Activated CD8-positive, alpha-beta memory T cell treated with anti-CD3 and anti-CD28 coated beads for 48 hours (primary cell): Measurements from ENCODE around the gene RIN3.

Experiments used
- DNase-seq, 3 experiments: peaks; one replicate each; pipeline ENCODE4 v3.0.0-alpha.2; 2020; ENCODE audit warnings: low read depth in 2 of 3, low spot score in 2 of 3

Gene RIN3

GRCh38 chr14:92645841-92646478 lies 132.4 kb downstream of the RIN3 start:
- DNase-seq = no peak

DNA sequence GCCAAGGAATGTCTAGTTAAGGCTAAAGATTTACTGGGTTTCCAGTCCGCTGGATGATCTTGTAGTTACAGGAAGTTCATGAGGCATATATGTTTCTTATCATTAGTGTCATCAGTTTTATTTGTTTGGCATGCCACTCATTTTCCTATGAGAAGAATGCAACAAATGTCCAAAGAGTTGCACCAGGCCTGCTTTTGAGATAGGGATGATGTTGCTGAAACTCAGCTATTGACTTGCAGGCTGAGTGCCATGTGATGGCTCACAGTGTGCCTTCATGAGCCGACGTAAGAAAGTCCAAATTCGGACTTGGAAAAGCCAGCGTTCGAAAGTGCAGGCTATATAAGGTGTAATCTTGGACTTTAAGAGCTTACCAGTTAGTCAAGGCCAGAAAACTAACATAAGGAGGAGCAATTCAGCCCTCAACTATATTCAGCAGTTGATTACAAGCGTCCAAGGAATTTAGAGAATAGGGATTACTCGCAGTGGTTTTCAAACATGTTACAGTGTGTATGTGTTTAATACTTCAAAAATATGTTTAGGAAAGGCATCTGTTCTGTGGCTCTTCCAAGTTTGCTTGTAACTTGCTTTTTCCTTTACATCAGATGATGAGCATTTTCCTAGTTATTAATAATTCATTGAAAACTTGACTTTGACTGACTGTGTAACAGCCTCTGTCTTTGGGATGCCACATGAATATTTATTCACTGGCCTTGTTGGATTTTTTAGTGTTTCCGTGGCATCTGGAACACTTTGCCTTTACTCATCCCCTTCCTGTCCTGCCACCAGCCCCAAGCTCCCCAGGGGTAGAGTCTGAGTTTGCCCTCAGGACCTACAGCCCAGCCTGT lies 133.6 kb downstream of the RIN3 start:
- no peak for DNase-seq

- DNase-seq = no peak
These were observed 134.3 kb downstream of the RIN3 start for GRCh38 chr14:92647797-92648279.

DNA sequence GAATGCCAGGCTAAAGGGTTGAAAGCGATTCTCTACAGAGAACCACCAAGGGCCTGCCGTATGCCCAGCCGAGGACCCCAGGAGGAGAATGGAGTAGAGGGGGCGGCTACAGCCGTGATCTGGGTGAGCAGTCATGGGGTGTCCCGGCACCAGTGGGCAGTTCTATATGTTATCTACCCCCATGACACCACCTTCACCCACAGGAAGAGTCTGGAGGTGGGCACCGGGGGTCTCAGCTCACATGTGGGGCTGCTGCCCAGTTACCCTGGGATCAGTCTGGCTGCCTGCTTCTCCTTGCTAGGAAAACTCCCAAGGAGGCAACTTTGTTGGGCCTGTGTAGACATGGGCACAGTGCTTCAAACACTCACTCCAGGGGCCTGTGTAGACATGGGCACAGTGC lies 135.5 kb downstream of the RIN3 start:
- no peak for DNase-seq

DNA sequence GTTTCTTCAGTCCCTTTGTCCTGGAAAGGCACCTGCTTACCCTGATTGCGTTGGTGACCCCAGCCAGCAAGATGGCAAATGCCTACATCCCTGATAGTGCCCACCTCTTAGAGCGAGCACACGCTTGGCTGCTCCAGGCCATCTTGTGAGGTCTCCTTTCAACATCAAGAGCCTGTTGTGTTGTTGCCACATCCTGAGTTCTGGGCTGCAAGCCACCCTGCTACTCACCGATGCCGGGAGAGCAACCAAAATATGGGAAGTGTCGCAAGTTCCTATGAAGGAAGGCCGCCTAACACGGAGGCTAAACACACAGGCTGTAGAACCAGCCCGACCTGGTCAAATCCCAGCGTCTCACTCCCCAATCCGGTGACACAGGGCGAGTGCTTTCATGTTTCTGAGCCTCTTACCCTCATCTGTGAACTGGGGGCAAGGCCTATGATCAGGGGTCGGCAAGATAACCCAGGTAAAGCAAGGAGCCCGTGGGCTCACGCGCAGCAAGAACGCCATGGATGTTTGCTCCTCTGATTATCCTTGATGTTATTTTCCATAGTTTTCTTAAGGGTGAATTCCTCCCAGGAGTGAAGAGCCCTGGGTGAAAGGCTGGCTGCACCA lies 136.5 kb downstream of the RIN3 start:
- DNase-seq = no peak

GRCh38 chr14:92650581-92651105 lies 137.1 kb downstream of the RIN3 start:
- no peak for DNase-seq

- peak; percentile 61 to 75 (median 65) for DNase-seq
These were observed 137.7 kb downstream of the RIN3 start for GRCh38 chr14:92651106-92651757.

DNA sequence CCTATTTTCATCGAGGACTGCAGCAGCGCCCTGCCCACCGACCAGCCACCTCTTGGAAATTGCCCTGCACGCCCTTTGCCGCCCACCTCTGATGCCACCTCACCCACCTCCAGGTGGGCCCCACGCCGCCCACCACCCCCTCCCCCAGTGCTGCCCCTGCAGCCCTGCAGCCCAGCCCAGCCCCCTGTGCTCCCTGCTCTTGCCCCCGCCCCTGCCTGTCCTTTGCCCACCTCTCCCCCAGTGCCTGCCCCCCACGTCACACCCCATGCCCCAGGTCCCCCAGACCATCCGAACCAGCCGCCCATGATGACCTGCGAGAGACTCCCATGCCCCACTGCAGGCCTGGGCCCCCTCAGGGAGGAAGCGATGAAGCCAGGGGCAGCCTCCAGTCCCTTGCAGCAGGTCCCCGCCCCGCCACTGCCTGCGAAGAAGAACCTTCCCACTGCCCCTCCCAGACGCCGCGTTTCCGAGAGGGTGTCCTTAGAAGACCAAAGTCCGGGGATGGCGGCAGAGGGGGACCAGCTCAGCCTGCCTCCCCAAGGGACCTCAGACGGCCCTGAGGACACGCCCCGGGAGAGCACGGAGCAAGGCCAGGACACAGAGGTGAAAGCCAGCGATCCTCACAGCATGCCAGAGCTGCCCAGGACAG lies 138.3 kb downstream of the RIN3 start:
- DNase-seq = peak in 1 of 3 experiments; percentile 45

DNA sequence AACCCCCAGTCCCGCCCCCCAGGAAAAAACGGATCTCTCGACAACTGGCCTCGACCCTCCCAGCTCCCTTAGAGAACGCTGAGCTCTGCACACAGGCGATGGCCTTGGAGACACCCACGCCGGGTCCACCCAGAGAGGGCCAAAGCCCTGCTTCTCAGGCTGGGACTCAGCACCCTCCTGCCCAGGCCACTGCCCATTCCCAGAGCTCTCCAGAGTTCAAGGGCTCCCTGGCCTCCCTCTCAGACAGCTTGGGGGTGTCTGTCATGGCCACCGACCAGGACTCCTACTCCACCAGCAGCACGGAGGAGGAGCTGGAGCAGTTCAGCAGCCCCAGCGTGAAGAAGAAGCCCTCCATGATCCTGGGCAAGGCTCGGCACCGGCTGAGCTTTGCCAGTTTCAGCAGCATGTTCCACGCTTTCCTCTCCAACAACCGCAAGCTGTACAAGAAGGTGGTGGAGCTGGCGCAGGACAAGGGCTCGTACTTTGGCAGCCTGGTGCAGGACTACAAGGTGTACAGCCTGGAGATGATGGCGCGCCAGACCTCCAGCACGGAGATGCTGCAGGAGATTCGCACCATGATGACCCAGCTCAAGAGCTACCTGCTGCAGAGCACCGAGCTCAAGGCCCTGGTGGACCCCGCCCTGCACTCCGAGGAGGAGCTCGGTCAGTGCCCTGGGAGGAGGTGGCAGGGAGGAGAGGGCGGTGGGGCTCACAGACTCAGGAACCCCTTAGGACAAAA lies 139.0 kb downstream of the RIN3 start:
- no peak for DNase-seq

DNA sequence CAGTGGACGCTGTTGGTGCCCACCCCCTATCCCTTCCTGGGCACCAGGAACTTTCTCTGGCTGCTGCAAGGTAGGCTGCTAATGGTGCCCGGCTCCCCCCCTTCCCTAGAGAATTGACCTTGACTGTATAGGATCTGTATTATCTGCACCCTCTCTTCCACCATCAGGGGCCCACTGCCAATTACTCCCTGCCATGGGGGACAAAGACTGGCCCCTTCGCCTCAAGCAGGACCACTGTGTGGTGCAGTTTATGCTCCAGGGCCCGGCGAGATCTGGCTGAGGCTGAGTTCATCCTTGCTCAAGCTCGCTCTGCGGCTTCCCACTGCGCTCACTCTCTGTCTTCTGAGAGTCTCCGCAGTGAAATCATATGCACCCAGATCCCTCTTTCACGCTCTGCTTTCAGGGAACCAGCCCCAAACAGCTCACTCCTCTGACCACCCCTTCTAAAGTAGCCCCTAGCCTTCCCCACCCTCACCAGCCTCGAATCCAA lies 139.6 kb downstream of the RIN3 start:
- no peak for DNase-seq

DNA sequence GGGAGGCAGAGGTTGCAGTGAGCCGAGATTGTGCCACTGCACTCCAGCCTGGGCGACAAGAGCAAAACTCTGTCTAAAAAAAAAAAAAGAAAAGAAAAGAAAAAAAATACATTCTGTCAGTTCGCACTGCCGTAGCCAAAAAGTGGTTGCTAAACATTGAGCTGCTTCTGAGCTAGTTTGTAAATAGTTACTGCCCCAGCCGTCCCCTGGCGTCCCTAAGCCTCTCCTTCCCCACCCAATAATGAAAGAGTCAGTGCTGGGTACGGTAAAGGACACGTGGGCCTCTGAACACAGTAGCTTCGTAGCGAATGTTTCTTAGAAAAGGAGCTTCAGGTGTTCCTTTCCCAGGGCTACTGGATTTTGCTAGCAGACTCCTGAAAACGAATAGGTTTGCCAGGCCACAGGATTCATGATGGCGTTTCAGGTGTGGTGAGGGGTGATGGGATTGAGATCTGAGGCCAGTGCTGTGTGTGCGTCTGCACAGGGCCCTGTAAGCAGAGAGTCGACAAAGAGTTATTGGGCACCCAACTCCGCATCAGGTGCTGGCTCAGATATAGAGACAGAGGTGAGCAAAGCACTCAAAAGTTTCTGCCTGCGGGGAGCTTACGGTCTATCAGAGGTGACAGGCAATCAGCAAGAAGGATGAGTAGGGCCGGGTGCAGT lies 140.8 kb downstream of the RIN3 start:
- no peak for DNase-seq

DNA sequence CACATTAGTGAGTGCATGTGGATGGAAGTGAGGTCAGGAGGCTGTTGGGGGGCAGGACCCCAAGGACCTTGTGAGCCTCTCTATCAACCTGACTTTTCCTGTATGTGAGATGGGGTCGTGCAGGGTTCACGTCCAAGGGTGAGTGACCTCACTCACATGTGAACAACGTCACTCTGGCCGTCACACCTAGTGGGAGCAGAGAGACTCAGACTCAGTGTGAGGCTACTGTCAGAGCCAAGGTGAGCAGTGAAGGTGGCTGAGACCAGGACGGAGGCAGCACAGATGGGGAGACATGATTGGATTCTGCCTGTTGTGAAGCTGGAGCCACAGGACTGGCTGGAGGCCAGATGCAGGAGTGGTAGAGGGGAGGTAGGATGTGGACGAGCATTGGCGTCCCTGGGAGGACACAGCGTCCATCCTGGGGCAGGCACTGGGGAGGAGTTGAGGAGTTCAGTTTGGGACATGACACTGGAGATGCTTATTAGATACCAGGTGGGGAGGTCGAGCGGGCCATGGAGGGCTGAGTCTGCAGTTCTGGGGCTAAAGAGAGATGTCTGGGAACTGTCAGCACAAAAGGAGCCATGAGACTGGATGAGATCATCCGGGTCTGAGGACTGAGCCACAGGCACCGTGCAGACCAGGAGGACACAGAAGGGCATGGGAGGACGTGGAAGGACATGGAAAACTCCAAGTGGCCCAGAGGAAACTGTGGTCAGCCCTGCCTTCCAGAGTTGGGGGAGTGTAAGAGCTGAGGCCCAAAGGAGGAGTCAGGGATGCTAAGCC lies 142.0 kb downstream of the RIN3 start:
- no peak for DNase-seq

DNA sequence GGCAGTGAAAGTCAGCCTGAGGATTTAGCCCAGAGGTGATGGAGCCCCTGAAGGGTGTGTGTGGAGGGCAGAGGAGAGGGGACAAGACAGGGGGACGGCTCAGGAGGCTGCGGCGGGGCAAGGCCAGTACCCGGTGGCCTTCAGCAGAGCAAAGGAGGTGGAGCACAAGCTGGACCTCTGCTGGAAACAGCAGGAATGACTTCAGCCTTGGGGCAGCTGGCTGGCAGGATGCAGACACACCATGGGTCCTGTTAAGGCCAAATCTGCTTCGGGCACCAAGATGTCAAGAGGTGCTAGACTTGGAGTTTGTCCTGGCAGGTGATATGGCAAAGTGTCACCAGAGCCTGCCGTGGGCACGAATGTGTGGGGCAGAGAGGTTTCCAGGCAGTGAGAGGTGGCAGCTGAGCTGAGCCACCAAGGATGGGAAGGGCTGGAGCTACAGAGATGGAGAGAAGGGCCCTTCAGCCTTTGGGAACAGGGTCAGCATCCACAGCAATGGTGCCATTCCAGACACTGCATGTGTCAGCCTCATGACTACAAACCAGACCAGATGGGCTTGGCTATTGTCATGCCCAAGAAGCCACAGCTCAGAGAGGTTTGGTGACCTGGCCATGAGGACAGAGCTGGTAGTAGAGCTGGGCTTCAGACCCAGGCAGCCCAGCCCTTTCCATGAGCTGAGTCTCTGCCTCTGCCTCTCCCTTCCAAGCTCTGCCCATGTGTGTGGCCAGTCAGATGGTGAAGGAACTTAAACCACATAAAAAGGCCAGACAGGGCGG lies 142.9 kb downstream of the RIN3 start:
- DNase-seq = no peak

- DNase-seq = no peak
These were observed 144.0 kb downstream of the RIN3 start for GRCh38 chr14:92657457-92658142.

DNA sequence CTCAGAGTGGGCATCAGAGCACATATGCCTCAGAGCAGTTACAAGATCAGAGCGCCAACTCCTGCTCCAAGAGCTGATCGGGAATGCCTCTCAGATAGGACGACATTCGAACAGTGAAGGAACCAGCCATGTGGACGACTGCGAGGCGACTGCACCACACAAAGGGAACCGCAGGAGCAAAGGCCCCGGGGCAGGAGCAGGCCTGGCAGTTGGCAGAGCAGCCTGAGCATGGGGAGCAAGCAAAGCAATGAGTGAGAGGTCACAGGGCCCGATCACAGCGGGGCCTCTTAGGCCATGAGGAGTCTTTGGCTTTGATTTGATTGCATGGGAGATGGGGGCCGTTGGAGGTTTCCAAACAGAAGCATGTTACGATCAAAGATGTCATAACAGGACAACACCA lies 144.6 kb downstream of the RIN3 start:
- DNase-seq = no peak

- no peak for DNase-seq
These were observed 145.1 kb downstream of the RIN3 start for GRCh38 chr14:92658684-92659083.
